Measurements from ENCODE around the gene CA10.

CA10 gene

DNA sequence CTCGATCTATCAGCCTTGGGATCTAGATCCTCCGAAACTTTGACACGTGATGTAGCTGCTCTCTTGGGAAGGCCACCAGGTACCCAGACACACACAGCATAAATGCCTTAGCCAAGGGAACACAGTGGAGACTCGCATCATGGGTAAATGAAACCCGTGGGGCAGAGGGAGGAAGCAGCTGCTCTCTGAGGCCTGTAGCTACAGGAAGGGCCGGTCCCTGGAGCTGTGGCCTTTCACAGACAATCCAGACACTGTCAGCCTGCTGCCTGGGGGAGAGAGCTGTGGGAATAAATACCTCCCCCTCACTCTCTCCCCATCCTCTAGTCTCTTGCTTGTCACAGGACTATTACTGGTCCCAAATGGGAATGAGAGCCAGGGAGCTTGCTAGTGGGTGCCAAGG, 546.9 kb downstream of the CA10 start:
- no peak overlapping the region for H3K4me3 ChIP-seq (ENCODE audit: low read depth, low read length)
- H3K36me3 ChIP-seq (ENCODE audit: control insufficient read depth, insufficient read depth, low read length) = no peaks in the 10 kb centered on the region
- no peaks in the 10 kb centered on the region for H3K27me3 ChIP-seq (ENCODE audit: control insufficient read depth, insufficient read depth, low read length)
- H3K9ac ChIP-seq (ENCODE audit: low read depth, low read length) = no peak overlapping the region
- H3K4me1 ChIP-seq (ENCODE audit: control insufficient read depth, insufficient read depth, low read length) = no peaks in the 10 kb centered on the region
- H3K9me3 ChIP-seq (ENCODE audit: control insufficient read depth, insufficient read depth, low read length) = no peaks in the 10 kb centered on the region

DNA sequence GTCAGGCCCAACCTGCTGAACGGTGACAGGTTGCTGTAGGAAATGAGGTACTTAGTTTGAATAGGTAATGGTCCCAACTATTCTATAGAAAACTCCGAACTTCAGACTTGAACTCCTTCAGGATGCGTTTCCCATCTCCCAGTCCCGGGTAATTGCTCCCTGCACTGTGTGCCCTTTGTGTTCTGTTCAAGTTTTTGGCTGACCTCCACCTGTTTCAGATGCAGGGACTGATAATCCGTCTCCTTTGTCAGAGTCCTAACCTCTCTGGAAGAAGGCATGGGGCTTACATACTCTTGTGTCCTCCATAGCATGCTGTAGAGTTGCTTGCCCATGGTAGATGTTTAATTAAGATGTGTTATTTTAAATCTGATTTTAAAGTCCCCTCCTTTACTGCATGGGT, 547.7 kb downstream of the CA10 start:
- Histone ChIP-seq H3K36me3 (ENCODE audit: control insufficient read depth, insufficient read depth, low read length) (no peaks in the 10 kb centered on the region), H3K27me3 (ENCODE audit: control insufficient read depth, insufficient read depth, low read length) (no peaks in the 10 kb centered on the region), H3K9me3 (ENCODE audit: control insufficient read depth, insufficient read depth, low read length) (no peaks in the 10 kb centered on the region), H3K4me3 (ENCODE audit: low read depth, low read length) (no peak overlapping the region), H3K4me1 (ENCODE audit: control insufficient read depth, insufficient read depth, low read length) (no peaks in the 10 kb centered on the region), H3K9ac (ENCODE audit: low read depth, low read length) (no peak overlapping the region)

DNA sequence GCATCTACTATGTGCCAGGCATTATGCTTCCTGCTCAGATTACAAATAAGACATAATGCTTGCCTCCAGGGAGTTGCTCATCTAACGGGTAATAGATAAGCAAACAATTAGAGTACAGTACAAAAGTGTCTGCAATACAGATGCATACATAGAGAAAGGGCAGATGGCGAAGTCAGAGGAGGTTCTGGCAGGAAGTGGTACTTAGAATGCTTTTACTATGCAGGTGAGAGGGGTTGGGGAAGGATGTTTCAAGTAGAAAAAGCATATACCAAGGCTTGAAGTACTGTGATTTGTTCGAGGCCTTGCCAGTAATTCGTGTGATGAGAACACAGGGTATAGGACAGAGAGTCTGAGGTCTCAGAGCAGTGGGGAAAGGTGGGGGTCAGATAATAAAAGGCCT, 548.4 kb downstream of the CA10 start:
- Histone ChIP-seq H3K9me3 (ENCODE audit: control insufficient read depth, insufficient read depth, low read length) (no peaks in the 10 kb centered on the region), H3K4me1 (ENCODE audit: control insufficient read depth, insufficient read depth, low read length) (no peaks in the 10 kb centered on the region), H3K9ac (ENCODE audit: low read depth, low read length) (no peak overlapping the region), H3K27me3 (ENCODE audit: control insufficient read depth, insufficient read depth, low read length) (no peaks in the 10 kb centered on the region), H3K4me3 (ENCODE audit: low read depth, low read length) (no peak overlapping the region), H3K36me3 (ENCODE audit: control insufficient read depth, insufficient read depth, low read length) (no peaks in the 10 kb centered on the region)

DNA sequence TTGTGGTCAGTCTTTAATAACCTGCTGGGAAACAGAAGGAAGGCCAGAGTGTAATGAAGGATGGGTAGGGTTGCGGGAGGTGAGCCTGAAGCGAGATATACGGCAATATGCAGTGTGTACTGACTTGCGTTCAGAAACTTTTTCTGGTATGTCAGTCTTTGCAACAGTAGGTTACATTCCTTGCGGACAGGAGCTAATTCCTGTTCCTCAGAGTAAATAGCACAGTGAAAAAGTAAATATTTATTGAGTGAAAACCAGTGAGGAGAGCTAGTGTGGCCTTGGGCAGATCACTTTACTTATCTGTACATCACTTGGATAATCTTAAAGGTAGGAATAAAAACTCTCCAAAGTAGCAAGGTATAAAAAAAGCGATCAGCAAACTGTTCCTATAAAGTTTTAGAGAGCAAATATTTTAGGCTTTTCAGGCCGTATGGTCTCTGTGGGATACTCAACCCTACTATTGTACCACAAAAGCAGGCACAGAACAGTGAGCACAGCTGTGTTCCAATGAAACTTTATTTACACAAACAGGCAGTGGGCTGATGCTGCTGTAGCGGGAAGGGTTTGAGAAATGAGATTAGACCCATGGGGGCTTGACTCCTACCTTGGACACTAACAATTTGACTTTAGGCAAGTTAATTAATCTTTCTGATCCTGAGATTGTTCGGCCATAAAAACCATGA, 550.1 kb downstream of the CA10 start:
- Histone ChIP-seq H3K4me1 (ENCODE audit: control insufficient read depth, insufficient read depth, low read length) (no peaks in the 10 kb centered on the region), H3K4me3 (ENCODE audit: low read depth, low read length) (no peak overlapping the region), H3K27me3 (ENCODE audit: control insufficient read depth, insufficient read depth, low read length) (no peaks in the 10 kb centered on the region), H3K9ac (ENCODE audit: low read depth, low read length) (no peak overlapping the region), H3K36me3 (ENCODE audit: control insufficient read depth, insufficient read depth, low read length) (no peaks in the 10 kb centered on the region), H3K9me3 (ENCODE audit: control insufficient read depth, insufficient read depth, low read length) (no peaks in the 10 kb centered on the region)

DNA sequence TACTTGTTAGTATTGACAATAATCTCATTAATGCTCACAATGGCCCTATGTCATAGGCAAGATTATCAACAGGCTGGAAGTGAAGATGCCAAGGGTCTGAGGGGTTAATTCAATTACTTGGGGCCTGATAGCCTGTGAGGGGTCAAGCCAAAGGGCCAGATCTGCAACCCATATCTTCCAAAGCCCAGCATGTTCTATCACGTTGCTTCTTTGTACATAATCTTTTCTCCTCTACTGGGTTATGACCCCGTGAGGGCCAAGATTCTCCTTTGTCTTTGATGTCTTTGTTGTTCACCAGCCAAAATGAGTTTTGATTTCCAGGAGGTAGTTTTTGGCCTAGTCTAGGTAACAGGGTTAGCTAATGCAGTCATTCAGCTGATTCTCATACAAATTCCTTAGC, 551.0 kb downstream of the CA10 start:
- Histone ChIP-seq H3K36me3 (ENCODE audit: control insufficient read depth, insufficient read depth, low read length) (no peaks in the 10 kb centered on the region), H3K9me3 (ENCODE audit: control insufficient read depth, insufficient read depth, low read length) (no peaks in the 10 kb centered on the region), H3K4me3 (ENCODE audit: low read depth, low read length) (no peak overlapping the region), H3K4me1 (ENCODE audit: control insufficient read depth, insufficient read depth, low read length) (no peaks in the 10 kb centered on the region), H3K27me3 (ENCODE audit: control insufficient read depth, insufficient read depth, low read length) (no peaks in the 10 kb centered on the region), H3K9ac (ENCODE audit: low read depth, low read length) (no peak overlapping the region)

DNA sequence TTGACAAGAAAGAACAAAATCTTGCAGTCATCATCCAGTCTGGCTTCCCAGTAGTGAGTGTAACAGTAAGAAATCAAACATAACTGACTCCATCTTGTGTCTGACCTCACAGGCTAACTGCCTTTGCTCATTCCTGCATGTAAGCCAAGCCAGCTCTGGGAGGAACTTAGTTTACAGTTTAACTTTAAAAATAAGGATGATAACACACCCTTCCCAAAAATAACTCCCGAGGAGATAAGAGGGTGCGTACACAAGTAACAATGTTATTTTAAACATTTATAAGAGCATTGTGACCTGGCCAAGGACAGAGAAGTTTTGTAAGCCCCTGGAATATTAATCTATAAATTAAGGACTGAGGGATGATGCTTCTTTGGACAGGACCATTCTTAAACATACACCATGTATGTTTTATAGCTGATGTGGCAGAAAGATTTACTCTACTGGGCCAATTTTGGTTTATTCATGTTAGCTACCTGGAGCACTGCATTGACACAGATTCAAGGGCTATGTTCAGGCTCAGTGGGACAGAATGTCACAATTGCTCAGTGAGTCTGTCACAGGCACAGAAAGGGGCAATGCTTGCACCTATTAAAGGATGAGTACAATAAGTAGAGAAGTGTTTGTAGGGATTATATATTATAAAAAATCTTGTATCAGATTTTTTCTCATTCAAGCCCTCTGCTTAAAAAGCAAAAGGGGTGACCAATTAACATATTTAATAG, 554.1 kb downstream of the CA10 start:
- Histone ChIP-seq H3K9me3 (ENCODE audit: control insufficient read depth, insufficient read depth, low read length) (no peaks in the 10 kb centered on the region), H3K36me3 (ENCODE audit: control insufficient read depth, insufficient read depth, low read length) (no peaks in the 10 kb centered on the region), H3K4me1 (ENCODE audit: control insufficient read depth, insufficient read depth, low read length) (no peaks in the 10 kb centered on the region), H3K9ac (ENCODE audit: low read depth, low read length) (no peak overlapping the region), H3K4me3 (ENCODE audit: low read depth, low read length) (no peak overlapping the region), H3K27me3 (ENCODE audit: control insufficient read depth, insufficient read depth, low read length) (no peaks in the 10 kb centered on the region)

DNA sequence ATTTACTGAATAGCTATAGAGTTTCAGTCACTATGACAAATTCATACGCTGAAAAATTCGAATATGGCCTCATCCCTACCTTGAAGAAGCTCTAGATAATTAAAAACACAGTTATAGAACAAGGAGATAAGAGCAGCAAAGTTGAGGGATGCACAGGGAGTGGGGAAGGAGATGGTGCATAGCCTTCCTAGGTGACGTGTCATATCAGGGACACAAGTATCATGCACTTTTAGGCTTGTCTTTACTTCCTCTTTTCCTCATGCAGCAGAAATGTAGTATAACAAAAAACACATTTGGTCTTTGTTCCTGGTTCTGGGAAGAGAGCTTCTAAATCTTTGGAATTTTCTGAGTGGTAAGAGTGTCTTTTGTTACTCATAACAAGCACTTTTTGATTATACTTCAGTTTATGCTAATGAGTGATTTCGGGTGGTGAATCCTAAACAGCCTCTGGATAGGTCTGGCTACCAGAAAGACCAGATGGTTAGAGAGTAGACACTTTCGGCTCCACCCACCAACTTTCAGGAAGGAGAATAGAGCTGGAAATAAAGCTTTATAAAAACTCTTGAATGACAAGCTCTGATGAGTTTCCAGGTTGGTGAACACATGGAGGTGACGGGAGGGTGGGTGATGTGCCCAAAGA, 556.8 kb downstream of the CA10 start:
- no peaks in the 10 kb centered on the region for H3K27me3 ChIP-seq (ENCODE audit: control insufficient read depth, insufficient read depth, low read length)
- H3K9ac ChIP-seq (ENCODE audit: low read depth, low read length) = no peak overlapping the region
- peaks cover 7% of the 10 kb centered on the region for H3K4me1 ChIP-seq (ENCODE audit: control insufficient read depth, insufficient read depth, low read length)
- H3K4me3 ChIP-seq (ENCODE audit: low read depth, low read length) = no peak overlapping the region
- H3K9me3 ChIP-seq (ENCODE audit: control insufficient read depth, insufficient read depth, low read length) = no peaks in the 10 kb centered on the region
- no peaks in the 10 kb centered on the region for H3K36me3 ChIP-seq (ENCODE audit: control insufficient read depth, insufficient read depth, low read length)

DNA sequence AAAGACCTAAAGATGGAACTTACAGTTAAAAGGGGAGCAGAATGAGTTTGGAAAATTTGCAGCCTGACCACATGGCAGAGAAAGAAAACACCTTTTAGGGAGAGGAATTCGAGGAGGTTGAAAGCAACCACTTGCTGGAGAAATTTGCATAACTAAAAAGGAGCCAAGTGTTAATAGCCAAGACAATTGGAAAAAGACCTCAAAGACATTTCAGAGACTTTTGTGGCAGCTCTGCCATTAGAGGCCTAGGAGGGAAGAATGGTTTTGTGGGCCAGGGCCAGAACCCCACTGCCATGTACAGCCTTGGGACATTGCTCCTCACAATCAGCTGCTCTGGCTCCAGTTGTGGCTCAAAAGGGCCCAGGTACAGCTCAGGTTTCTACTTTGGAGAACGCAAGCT, 559.7 kb downstream of the CA10 start:
- no peaks in the 10 kb centered on the region for H3K9me3 ChIP-seq (ENCODE audit: control insufficient read depth, insufficient read depth, low read length)
- no peaks in the 10 kb centered on the region for H3K27me3 ChIP-seq (ENCODE audit: control insufficient read depth, insufficient read depth, low read length)
- no peaks in the 10 kb centered on the region for H3K36me3 ChIP-seq (ENCODE audit: control insufficient read depth, insufficient read depth, low read length)
- H3K4me3 ChIP-seq (ENCODE audit: low read depth, low read length) = no peak overlapping the region
- no peak overlapping the region for H3K9ac ChIP-seq (ENCODE audit: low read depth, low read length)
- H3K4me1 ChIP-seq (ENCODE audit: control insufficient read depth, insufficient read depth, low read length) = peaks cover 7% of the 10 kb centered on the region

DNA sequence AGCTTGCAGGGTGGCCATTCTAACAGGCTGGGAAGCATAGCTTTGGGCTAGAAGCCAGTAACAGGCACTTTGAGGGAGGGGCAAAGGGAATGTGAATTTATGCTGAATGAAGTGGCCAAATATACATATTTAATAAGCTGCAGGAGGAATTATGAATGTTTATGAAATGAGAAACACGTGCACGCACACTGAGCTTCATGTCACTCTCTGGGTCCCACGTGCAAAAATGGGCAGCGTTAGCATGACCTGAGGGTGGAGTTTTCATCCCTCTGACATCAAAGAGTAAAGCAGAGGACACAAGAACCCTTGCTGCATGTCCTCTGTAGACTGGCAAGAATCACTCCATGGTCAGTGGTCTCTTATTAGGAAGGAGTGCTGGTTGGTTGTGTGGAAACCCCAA, 561.2 kb downstream of the CA10 start:
- H3K4me1 ChIP-seq (ENCODE audit: control insufficient read depth, insufficient read depth, low read length) = peaks cover 7% of the 10 kb centered on the region
- H3K4me3 ChIP-seq (ENCODE audit: low read depth, low read length) = no peak overlapping the region
- H3K9me3 ChIP-seq (ENCODE audit: control insufficient read depth, insufficient read depth, low read length) = no peaks in the 10 kb centered on the region
- H3K36me3 ChIP-seq (ENCODE audit: control insufficient read depth, insufficient read depth, low read length) = no peaks in the 10 kb centered on the region
- no peak overlapping the region for H3K9ac ChIP-seq (ENCODE audit: low read depth, low read length)
- H3K27me3 ChIP-seq (ENCODE audit: control insufficient read depth, insufficient read depth, low read length) = no peaks in the 10 kb centered on the region

DNA sequence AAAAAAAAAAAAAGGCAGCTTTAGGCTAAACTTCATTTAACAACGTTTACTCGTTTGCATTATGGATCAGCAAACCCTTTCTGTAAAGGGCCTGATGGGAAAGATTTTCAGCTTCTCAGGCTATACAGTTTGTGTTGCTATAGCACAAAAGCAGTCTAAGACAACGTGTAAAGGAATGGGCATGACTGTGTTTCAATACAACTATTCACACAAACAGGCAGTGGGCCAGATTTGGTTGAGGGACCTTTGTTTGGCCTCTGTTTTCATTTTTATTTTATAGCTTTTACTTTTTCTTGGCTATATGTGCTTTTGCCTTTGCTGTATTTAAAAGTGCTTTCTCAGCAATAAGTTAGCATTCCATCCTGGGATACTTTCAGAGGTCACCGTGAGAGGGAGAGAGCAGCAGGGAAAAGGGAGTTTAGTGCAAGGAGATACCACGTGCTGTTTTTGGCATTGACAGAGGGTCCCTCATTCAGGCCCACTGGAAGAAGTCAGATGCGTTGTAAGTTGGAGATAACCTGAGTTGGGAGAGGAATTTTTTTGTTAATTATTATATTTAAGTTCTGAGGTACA, 562.6 kb downstream of the CA10 start:
- Histone ChIP-seq H3K9ac (ENCODE audit: low read depth, low read length) (no peak overlapping the region), H3K4me3 (ENCODE audit: low read depth, low read length) (no peak overlapping the region), H3K4me1 (ENCODE audit: control insufficient read depth, insufficient read depth, low read length) (peaks cover 7% of the 10 kb centered on the region), H3K9me3 (ENCODE audit: control insufficient read depth, insufficient read depth, low read length) (no peaks in the 10 kb centered on the region), H3K36me3 (ENCODE audit: control insufficient read depth, insufficient read depth, low read length) (no peaks in the 10 kb centered on the region), H3K27me3 (ENCODE audit: control insufficient read depth, insufficient read depth, low read length) (no peaks in the 10 kb centered on the region)

DNA sequence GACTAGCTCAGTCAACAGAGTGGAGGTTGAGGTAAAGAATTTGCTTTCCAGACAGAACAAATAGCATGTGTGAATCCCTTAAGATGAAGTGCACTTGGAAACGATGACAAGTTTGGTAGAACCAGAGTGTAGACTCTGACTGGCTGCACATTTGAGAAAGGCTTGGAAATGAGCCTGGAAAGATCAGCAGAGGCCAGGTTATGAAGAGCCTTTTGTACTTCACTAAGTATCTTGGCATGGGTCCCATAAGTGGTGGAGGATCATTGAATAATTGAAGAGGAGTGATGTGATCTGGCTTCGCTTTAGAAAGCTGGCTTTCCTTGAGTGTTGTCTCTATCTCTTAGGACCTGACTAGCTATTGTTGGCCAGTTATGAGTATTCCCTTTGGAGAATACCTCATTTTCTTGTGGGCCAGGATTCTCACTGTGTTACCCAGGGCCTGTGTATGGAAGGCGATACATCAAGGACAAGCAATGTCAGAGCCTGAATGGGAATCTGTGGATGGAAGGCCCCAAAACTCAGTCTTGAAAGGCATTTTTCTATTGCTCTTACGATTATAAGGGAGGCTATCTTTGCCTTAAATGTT, 568.4 kb downstream of the CA10 start:
- Histone ChIP-seq H3K9ac (ENCODE audit: low read depth, low read length) (no peak overlapping the region), H3K4me3 (ENCODE audit: low read depth, low read length) (no peak overlapping the region), H3K36me3 (ENCODE audit: control insufficient read depth, insufficient read depth, low read length) (no peaks in the 10 kb centered on the region), H3K9me3 (ENCODE audit: control insufficient read depth, insufficient read depth, low read length) (no peaks in the 10 kb centered on the region), H3K4me1 (ENCODE audit: control insufficient read depth, insufficient read depth, low read length) (no peaks in the 10 kb centered on the region), H3K27me3 (ENCODE audit: control insufficient read depth, insufficient read depth, low read length) (no peaks in the 10 kb centered on the region)

All from iPS-15b (cell line).